Germinal center (tissue), 1 donor: ENCODE data around the gene ADRA2A.

Experiments used
- DNase-seq: peaks from one replicate; pipeline ENCODE4 v3.0.0; 2012; ENCODE audit warnings: mixed read lengths, low spot score

The ADRA2A gene

GRCh38 chr10:111076682-111077478 lies at the start of gene ADRA2A:
Gene ADRA2A (plus strand): TSS chr10:111077029. CDS start chr10:111077997, 968 bp downstream.
- no peak for DNase-seq

DNA sequence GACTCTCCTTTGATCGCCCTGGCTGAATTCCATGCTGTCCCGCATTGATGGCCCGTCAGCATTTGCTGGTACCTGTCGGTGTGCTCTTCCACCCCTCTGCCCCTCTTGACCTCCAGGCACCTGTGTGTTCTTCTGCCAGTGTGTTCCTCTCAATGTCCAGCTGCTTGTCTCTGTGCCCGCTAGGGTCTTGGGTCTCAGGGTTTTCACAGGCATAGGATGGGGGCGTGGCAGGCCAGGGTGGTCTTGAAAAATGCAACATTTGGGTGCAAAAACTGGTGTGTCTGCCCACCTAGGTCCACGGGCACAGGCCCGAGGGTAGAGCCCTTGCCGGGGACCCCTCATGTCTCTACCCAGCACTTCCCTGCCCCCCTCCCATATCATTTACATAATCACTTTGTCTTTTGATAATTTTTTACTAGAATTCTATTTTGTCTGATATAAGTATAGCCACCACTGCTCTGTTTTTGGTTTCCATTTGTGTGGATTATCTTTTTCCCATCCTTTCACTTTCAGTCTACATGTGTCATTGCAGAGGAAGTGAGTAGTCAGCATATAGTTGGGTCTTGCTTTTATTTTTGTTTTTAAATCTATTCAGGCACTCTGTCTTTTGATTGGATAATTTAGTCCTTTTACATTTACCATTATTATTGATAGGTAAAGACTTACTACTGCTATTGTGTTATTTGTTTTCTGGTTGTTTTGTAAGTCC lies 46.6 kb upstream of the ADRA2A start:
- DNase-seq, result no peak

DNA sequence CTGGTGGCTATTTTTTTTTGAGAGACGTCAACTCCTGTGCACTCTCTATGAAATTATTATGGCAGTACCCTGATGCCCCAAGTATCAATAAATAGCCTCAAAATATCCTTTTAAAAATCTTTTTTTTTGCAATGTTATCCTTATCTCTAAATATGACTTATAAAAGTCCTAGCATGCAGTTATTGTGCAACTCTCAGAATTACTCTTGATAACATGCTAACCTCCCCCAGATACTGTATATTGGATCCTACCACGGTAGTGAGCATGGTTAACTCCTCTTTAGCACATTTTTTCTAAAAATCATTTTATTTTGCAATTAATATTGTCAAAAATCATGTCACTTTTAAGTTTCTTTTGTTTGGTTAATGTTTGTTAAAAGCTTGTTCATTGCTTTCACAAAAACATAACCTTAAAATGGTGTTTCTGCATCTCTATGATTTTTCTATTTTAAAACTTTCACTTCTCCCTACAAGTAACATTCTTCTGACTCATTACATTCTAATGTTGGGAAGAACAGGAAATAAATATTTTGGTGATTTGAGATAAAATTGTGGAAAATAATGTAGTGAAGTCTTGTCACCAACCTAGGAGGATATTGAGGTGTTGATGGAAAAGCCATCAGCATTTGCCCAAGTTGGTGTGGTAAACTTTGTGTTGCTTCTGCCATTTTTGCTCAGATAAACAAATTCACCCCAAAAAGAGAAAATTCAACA lies 42.1 kb upstream of the ADRA2A start:
- no peak for DNase-seq

DNA sequence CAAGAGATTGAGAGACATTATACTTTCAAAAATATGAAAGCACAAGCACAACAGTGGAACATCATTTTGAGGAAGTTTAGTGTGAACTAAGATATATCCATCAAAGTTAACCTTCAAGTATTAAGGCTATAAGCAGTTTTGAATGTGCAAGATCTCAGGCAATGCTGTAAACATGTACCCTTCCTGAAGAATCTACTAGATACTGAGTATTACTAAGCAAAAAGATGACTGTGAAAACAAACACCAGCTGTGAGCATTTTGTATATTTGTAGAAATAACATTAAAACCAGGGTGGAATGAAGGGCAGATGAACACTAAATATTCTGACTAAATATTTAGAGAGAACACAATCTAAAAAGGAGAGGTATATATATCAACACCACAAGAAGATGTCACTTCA lies 41.3 kb upstream of the ADRA2A start:
- DNase-seq, result no peak

DNA sequence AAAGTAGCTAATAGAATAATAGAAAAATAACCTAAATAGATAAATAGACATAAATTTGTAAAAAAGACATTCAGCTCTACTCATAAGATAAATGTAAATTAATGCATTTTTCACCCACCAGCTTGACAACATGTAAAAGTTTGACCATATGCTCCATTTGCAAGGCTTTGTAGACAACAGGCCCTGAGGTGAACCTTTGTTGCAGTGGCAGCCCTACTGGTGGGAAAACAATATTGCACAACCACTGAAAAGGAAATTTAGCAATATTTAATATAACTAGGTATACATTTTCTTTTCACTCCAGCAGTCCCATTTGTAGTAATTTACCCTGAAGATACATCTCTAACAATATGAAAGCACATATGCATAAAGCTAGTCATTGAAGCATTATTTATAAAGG lies 39.0 kb upstream of the ADRA2A start:
- DNase-seq, result peak; percentile 25

GRCh38 chr10:111039522-111039921 lies 37.3 kb upstream of the ADRA2A start:
- no peak for DNase-seq

DNA sequence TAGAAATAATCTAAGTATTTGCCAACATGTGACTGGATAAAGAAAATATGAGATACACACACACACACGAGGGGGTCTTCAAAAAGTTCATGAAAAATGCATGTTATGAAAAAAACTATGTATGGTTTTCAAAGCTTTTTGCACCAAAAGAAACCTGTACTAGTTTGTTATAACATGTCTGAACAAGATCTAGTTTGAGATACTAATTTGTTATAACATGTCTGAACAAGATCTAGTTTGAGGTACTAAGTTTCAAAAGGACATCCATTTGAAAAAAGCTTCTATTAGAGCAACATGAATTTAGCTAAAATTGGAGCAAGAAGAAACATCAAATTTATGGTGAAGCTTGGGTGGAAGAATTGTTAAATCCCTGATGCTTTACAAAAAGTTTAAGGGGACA lies 19.8 kb upstream of the ADRA2A start:
- no peak for DNase-seq

DNA sequence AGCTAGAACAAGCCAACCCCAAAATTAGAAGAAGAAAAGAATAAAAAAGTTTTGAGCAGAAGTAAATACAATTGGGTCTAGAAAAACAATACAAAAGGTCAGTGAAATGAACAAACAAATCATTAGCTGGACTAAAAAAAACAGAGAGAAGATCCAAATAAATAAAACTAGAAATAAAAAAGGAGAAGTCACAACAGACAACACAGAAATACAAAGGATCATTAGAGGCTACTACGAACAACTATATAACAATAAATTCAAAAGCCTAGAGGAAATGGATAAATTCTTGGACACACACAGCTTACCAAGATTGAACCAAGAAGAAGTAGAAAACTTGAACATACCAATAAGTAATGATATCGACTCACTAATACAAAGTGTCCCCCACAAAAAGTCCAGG lies 13.4 kb upstream of the ADRA2A start:
- DNase-seq, result no peak

DNA sequence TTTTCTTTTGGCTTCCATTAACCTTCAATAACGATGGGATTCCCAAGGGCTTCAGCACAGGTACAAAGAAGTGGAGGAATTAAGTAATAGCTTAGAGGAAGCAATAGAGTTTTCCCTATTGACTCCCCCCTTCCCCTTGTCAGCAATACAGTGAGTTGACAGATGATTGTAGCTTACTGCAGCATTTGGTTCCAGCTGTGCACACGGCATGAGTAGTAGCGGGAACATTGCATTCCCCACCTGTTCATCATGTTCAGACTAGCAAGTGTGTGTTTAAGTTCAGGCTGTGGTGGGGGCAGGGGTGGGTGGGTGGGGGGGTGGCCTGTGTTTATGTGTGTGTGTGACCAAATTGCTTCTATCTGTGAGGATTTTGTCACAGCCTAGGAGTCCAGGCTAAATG lies 4.6 kb upstream of the ADRA2A start:
- no peak for DNase-seq

DNA sequence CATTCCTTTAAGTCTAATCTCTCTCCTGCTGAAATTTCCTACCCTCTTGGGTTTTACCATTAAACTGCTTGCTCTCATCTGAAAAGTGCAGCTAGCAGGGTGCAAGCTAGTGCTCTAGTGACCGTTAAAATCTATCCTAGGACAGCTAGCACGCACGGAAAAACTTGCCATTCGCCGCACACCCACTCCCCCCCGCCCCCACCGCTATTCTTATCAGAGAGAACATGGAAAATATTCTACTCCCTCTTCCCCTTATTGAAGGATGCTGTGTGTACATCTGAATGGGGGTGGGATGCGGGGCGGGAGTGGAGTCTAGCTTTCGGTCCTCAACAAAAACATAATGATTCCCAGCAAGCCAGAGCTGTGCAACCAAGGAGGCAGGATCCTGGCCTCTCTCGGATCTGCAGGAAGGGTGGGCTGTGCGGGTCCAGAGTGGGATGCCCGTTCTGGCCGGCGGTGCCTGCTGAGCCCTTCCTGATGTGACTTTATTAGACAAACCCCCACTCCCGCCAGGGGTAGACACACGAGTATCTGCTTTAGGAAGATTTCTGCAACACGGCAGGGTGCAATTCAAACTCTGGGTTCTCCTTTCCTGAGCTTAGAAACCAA lies 1.1 kb upstream of the ADRA2A start:
- no peak for DNase-seq

DNA sequence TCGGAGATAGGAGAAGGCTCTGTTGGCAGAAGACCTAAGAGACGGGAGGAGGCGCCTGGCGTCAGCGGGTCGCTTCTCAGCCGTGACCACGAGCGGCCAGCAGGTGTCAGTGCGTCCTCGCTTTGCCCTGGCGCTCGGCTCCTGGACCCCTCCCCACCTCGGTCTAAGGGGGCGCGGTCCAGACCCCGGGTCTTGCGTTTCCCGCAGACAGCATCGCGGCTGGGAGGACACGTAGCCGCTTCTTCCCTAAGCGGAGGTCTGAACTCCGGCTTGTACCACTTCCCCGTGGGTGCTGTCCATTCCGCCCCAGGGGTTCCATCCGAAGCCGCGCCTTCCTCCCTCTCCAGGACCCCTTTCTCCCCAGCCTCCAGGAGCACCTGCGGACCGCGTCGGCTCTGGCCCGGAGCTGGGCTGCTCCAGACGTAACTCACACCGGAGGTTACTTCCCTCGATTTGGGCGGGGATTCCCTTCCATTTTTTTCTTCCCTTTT lies 593 bp upstream of the ADRA2A start:
- peak; percentile 50 for DNase-seq

GRCh38 chr10:111077479-111077784 lies 603 bp downstream of the ADRA2A start:
- no peak for DNase-seq

DNA sequence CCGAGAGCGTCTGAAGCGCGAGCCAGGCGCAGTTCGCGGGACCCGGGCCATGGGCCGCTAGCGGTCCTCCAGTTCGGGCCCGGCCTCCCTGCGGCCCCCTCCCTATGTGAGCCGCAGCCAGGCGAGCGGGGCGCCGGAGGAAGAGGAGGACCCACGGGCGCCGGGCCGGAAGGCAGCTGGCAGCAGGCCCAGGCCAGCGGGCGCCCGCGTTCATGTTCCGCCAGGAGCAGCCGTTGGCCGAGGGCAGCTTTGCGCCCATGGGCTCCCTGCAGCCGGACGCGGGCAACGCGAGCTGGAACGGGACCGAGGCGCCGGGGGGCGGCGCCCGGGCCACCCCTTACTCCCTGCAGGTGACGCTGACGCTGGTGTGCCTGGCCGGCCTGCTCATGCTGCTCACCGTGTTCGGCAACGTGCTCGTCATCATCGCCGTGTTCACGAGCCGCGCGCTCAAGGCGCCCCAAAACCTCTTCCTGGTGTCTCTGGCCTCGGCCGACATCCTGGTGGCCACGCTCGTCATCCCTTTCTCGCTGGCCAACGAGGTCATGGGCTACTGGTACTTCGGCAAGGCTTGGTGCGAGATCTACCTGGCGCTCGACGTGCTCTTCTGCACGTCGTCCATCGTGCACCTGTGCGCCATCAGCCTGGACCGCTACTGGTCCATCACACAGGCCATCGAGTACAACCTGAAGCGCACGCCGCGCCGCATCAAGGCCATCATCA lies 1.1 kb downstream of the ADRA2A start:
- DNase-seq, result no peak

- no peak for DNase-seq
Observed at GRCh38 chr10:111078505-111079185, 1.8 kb downstream of the ADRA2A start.

GRCh38 chr10:111079241-111079760 lies 2.5 kb downstream of the ADRA2A start:
- no peak for DNase-seq

DNA sequence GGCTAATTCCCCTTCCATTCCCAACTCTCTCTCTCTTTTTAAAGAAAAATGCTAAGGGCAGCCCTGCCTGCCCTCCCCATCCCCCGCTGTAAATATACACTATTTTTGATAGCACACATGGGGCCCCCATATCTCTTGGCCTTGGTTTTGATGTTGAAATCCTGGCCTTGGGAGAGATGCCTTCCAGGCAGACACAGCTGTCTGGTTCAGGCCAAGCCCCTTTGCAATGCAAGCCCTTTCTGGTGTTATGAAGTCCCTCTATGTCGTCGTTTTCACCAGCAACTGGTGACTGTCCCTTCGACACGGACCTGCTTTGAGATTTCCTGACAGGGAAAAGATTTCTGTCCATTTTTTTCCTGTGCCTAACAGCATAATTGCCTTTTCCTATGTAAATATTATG lies 3.0 kb downstream of the ADRA2A start:
- DNase-seq, result no peak

- no peak for DNase-seq
Observed at GRCh38 chr10:111080224-111080623, 3.4 kb downstream of the ADRA2A start.

DNA sequence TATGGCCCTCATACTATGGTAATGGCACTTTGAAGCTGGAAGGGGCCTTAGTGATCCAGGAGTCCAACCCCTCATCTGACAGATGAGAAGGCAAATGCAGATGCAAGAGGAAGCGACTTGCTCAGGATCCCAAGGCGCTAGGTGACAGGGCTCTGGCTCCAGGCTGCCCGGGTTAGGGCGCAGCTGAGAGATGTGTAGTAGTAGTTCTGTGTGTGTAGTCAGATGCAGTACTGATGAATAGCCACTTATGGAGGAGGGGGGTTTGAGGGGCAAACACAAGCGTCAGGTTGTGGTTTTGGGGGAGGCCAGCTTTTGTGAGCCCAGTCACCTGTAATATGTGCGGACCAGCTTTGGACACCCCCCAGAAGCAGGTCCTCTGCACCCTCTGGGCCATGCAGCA lies 4.8 kb downstream of the ADRA2A start:
- no peak for DNase-seq

DNA sequence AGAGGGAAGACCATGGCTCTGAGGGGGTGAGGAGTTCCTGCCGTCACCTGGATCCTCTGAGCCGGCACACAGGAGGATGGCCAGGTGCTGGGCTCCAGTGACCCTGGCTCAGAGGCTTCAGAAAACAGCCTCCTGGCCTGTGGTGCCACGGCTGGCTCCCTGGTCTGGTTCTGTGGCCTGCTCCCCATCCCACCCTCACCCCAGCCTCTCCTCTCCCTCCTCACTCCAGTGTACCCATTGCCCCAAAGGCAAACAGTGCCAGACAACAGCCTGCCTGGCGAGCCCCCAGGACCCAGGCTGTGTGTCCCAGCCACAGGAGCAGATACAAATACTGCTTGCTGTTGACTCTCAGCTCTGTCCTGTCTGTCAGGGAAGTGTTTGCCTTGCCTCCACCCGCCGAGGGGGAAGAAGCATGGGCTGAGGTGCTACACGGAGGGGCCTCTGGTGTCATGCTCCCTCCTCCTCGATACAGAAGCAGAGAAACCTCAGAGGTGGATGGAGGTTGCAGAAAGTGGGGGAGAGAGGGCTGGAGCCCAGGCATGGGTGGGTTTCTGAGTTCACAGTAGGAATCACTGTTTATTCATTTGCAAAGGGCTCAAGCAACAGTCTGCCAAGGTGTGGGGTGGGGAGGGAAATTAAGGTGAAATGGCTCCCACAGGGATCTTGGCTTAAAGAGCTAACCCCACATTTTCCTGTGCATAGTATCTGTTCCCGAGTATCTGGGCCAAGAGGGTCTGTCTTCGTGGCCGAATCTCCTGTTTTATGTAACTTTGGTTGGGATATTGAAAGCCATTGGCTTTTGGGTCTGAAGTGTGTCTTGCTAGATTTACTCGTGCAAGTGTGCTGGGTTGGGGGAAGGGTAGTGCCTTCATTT lies 5.5 kb downstream of the ADRA2A start:
- no peak for DNase-seq
